ENCODE results near the gene ZNF540.
"Not testable (repeated sequence)": the region's sequence is repeated elsewhere in the genome, so short reads cannot be mapped to it uniquely, and the experiment has no call there.

The ZNF540 gene

DNA sequence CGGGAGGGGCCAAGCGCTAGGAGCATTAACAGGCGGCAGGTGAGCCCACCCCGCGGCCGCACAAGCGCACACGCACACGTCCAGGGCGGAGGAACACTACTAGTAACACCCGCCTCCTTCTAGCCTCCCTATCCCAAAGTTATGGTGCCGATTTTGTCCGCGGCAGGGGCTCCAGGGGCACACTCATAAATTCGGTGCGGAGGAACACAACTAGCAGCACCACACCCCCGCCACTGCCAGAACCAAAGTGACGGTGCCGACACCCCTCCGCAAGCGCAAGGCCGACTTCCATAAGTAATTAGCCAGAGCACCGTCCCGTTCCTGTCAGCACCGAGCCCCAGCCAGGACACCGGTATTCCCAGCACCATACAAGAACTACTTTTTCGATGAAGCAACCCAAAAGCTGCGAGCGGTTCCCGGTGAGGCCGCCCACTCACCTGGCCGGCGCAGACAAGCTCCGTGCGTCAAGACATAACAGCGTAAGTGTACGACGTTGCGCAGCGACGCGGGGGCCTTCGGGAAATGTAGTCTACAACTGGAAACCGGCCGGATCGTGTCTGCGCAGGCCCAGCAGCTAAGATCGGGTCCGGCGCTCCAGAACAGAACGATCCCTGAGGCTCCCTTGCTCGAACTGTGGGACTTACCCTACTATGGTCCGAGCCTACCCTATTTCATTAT is at the start of gene ZNF540, which contains the start of gene ZNF571:
Gene ZNF540 (plus strand): TSS at position 573 of the 678 bp plus-strand sequence. CDS start 3,572 bp downstream, outside the sequence.
Gene ZNF571 (minus strand): TSS at position 489 of the 678 bp plus-strand sequence. CDS start 8,116 bp downstream, outside the sequence.
- peak; percentile 89 for DNase-seq

DNA sequence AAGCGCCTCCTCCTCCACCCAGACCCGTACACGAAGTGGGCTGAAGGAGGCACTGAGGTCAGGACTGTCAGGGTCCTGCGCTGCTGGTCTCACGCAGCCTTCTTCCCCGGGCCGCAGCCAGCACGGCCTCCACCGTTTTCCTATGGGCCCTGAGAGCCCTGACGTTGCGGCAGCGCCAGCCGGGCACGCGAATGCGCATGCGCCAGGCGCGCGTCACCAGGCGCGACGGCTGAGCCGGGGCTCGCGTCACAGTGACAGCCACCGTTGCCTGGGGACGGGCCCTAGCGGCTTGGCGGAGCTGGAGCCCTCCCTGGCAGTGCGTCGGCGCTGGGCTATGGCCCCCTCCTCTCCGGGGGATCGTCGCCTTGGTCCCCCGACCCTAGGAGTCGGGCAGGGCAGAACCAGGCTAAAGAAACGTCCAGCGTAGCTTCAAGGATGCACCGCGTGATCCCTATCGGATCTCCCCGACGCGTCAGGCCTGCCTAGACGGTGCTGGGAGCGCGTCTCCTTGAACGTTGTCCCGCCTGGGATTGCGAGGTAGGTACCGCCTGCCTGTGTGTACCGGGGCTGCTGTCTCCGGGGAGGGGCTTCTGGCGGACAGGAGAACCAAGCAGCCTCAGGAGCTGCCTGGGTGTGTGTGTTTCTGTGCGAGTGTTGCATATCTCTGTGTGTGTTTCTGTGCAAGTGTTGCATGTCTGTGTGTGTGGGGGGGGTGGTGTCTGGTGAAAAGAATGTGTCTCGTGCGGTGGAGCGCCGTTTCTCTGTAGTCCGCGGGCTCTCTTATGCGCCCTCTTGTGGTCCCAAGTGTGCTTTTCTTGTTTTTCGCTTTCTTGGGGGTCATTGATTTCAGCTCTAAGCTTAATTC is 43.3 kb upstream of the ZNF540 start:
- peak; percentile 81 for DNase-seq

DNA sequence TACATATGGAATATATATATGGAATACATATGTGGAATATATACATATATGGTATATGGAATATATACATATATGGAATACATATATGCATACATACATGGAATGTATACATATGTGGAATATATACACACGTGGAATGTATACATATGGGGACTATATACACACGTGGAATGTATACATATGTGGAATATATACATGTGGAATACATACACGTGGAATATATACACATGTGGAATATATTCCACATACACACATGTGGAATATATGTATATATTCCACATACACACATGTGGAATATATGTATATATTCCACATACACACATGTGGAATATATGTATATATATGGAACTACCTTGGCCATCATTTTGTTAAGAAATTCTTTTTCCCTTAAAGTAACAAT is 31.2 kb upstream of the ZNF540 start:
- DNase-seq: no peak

DNA sequence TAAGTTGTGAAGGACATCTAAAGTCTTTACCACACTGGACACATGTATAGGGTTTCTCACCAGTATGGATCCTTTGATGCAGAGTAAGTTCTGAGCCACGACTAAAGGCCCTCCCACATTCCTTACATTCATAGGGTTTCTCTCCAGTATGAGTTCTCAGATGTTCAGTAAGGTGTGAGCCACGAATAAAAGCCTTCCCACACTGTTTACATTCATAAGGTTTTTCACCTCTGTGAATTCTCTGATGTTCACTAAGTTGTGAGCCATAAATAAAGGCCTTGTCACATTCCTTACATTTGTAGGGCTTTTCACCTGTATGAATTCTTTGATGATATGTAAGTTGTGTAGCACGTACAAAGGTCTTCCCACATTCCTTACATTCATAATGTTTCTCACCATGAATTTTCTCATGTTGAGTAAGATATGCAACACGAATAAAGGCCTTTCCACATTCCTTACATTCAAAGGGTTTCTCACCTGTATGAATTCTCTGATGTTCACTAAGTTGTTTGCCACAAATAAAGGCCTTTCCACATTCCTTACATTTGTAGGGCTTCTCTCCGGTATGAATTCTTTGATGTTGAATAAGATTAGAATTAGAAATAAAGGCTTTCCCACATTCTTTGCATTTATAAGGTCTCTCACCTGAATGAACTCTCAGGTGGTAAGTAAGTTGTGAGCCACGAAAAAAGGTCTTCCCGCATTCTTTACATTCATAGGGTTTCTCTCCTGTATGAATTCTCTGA is 29.9 kb upstream of the ZNF540 start:
- no peak for DNase-seq

DNA sequence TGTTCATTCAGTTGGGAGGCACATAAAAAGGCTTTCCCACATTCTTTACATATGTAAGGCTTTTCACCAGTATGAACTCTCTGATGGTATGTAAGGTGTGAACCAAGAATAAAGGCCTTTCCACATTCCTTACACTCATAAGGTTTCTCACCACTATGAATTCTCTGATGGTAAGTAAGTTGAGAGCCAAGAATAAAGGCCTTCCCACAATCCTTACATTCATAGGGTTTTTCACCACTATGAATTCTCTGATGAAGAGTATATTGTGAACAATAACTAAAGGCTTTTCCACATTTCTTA is 29.4 kb upstream of the ZNF540 start:
- no peak for DNase-seq

DNA sequence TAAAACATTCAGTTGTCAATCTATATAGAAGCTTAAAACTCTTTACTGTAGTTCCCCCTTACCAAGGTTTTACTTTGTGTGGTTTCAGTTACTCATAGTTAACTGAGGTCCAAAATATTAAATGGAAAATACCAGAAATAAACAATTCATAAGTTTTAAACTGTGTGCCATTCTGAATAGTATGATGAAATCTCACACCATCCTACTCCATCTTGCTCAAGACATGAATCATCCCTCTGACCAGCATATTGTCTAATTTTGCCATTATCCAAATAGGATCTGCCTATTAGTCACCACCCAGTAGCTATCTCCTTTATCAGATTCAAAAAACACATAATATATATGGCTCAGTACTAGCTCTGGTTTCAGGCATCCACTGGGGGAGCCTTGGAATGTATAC is 22.5 kb upstream of the ZNF540 start:
- peak; percentile 7 for DNase-seq

DNA sequence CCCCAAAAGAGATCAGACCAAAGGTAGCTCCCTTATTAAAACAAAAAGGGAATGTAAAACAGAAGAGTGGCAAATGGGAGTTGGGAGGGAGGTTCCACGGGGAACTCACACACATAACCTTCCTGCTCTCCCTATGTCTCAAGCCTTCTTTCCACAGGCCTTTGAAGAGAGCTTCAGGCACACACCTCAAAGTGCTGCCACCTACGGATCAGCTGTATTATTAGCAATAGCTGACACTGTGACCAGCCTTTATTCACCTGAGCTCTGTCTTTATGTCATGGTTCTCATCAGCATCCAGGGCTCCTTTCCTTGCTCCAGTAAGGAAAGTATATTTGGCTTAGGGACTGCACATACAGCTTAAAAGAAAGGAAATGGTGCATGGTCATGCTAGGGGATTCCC is 11.3 kb upstream of the ZNF540 start:
- DNase-seq: no peak

DNA sequence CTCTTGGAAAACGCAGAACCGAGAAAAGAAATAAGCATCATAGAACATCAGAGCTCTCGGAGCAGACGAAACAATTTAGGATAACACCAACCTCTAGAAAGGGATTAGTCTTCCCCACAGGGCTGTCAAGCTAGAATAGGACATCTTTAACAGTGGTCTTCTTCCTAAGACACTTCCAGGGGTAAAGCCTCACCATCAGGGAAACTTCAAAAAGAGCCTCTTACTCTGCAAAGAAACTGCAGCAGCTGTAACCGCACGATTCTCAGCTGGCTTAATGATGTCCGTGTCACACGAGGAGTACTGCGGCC is 726 bp upstream of the ZNF540 start:
- DNase-seq: no peak

DNA sequence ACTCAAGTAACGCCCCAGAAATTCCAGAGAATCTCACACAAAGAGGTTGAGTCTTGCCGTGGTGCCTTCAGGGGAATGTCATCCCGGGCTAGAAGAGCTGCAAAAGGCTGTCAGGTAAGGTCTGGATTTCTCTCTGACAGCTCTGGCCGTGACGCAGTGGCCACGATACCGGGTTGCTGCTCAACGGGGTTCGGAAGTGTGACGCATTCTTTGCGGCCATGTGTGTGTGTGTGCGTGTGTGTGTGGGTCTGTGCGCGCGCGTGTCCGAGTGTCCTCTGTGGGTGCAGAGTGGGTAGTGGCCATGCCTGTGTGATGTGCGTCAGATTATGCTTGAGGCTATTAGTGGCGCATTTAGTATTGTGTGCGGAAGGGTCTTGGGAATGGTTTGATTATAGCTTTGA is 306 bp downstream of the ZNF540 start:
- DNase-seq: no peak

DNA sequence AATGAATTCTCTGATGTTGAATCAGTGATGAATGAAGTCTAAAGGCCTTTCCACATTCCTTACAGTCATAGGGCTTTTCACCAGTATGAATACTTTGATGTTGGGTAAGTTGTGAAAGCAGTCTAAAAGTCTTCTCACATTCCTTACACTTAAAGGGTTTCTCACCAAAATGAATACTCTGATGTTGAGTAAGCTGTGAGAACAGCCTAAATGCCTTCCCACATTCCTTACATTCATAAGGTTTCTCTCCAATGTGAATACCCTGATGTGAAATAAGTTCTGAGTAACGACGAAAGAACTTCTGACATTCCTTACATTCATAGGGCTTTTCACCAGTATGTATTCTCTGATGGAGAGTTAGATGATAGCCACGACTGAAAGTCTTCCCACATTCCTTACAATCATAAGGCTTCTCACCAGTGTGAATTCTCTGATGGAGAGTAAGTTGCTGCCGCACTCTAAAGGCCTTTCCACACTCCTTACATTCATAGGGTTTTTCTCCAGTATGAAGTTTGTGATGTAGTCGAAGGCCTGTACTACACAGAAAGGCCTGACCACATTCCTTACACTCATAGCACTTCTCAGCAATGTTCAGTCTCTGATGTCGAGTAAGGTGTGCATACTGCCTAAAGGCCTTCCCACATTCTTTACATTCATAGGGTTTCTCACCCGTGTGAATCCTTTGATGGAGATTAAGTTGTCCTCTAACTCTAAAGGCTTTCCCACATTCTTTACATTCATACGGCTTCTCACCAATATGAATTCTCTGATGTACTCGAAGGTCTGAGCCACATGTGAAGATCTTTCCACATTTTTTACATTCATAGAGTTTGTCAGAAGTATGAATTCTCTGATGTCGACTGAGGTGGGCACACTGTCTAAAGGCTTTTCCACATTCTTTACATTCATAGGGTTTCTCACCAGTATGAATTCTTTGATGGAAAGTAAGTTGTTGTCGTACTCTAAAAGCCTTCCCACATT is 40.7 kb downstream of the ZNF540 start:
- peak; percentile 5 for DNase-seq

DNA sequence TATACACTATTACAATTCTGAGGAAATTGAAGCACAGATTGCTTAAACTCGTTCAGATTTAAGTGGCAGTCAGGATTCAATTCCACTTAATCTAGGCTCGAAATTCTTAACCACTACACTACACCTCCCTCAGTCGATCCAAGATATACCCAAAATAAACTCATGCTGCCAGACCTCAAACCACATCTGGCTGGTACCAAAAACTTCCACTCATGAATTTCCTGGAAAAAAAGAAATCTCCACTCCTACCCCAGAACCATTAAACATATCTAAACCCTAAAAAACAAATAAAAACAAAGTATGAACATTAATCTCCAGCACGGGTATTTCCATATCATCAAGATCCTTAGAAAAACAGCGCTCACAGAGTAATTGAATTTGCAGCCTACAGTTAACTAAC is 59.4 kb downstream of the ZNF540 start:
- DNase-seq: no peak

DNA sequence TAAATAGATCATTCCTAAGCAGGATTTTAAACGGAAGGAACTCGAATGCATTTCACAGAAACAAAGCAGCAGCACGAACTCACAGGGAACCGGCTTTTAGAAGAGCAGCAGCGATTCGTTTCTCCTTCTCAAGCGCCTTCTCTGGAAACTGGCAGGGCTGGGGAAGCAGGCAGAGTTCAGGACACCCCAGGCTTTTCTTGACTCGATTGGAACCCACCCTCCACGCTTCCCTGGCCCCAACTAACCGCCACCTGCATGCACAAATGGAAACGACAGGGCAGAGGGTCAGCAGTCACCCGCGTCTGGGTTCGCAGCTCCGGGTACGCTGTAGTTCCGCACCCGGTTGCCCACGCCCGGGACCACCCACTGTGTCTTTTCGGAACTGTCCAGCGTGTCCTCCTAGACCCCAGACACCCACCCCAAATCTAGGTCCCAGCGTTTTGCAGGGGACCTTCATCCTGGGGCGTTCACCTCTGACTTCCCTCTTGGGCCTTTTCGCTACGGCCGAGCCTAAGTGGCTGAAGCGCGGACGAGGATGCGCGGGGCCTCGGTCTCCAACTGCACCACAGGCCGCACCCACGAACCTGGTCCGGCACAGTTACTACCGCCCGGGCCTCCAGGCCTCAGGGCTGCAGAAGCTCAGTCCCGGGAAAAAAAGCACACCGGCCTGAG is 60.1 kb downstream of the ZNF540 start:
- peak; percentile 47 for DNase-seq

DNA sequence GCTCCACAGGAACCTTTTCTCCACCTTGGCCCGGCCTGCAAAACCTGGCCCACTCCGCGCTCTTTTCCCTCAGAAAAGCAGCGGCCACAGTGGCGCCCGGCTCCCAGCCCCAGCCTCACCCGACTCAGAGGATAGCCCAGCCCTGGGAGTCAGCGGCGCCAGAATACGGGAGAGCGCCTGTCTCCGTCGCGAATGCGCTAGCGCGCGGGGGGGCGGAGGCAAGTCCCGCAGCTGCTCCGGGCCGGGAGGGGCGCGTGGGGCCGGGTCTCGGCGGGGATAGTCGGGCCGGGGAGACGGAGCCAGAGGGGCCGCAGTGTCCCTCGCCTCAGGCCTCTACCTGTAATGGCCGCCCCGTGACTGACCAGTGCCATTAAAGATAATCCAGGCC is 60.6 kb downstream of the ZNF540 start, which contains the start of gene ZFP30:
Gene ZFP30 (minus strand): TSS at position 165 of the 388 bp plus-strand sequence. CDS start 7,643 bp downstream, outside the sequence.
- DNase-seq: peak; percentile 81

DNA sequence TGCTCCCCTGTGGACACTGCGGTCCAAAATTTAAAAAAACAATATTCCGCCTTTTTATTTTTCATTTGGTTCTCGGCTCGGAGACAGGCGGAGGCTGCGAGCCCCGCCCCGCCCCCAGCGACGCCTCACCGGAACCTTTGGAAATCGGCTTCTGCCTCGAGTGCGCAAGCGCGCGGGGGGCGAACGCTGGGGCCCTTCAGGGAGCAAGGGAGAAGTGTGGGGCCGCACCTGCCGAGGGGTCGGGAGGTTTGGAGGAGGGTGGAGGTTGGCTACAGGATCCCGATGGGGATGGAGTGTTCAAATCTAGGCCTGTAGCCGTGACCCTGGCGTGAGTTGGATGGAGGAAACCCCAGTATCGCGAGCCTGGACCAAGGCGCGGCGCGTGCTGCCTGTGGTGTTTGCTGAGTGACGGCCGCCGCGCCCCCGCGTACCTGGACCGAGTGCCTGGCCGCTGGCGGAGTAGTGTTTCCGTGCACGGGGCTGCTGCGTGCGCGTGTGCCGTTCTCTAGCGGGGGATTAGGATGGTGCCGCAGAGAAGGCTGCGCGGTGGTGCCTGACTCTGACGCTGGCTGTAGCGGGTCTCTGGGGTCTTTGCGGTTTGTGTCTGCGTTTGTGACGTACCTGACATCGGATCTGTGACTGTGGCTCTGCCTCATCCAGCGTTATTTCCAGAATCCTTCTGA is 61.2 kb downstream of the ZNF540 start:
- peak; percentile 80 for DNase-seq

DNA sequence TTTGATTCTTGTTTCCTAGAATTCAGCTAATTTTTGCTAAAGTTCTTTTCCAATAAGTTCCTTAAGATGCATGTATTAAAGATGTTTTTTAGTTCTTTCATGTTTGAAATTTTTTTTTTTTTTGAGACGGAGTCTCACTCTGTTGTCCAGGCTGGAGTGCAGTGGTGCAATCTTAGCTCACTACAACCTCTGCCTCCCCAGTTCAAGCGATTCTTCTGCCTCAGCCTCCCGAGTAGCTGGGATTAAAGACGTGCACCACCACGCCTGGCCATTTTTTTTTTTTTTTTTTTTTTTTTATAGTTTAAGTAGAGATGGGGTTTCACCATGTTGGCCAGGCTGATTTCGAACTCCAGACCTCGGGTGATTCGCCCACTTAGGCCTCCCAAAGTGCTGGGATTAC is 62.5 kb downstream of the ZNF540 start:
- DNase-seq: not testable (repeated sequence)
